Osteoblast (primary cell): Measurements from ENCODE around the gene RPL9. TPM values are rescaled to one million over a fixed set of nuclear protein-coding genes. Genes with fewer than 3 reads are reported as not detected.

Experiments
- DNase-seq: peaks from one replicate; pipeline ENCODE4 v3.0.0; 2011; ENCODE audit warnings: low spot score, mixed read lengths; ENCODE audit not compliant: insufficient read length; ENCODE audit errors: missing footprints
- H2AFZ ChIP-seq: 2 replicates; pipeline ENCODE4 v1.6.0; 2011; ENCODE audit warnings: mild to moderate bottlenecking, low read length
- H3K27ac ChIP-seq: 2 replicates; pipeline ENCODE4 v1.5.1; 2011; ENCODE audit warnings: mild to moderate bottlenecking, low read depth, low read length, moderate library complexity
- H3K27me3 ChIP-seq: 2 replicates; pipeline ENCODE4 v1.6.0; 2012; ENCODE audit warnings: mild to moderate bottlenecking, control low read depth, inconsistent platforms, low read length, moderate library complexity; ENCODE audit not compliant: insufficient read depth
- H3K36me3 ChIP-seq: 2 replicates; pipeline ENCODE4 v1.5.1; 2011; ENCODE audit warnings: mild to moderate bottlenecking, low read length, control low read depth, moderate library complexity; ENCODE audit not compliant: insufficient read depth
- H3K4me1 ChIP-seq: 2 replicates; pipeline ENCODE4 v1.5.1; 2011; ENCODE audit warnings: mild to moderate bottlenecking, low read length, control low read depth, moderate library complexity; ENCODE audit not compliant: insufficient read depth
- H3K4me2 ChIP-seq: 2 replicates; pipeline ENCODE4 v1.6.0; 2011; ENCODE audit warnings: mild to moderate bottlenecking, low read length; ENCODE audit not compliant: insufficient read depth
- H3K4me3 ChIP-seq: fragments of 200-600 bp; sonication (generic); 3 replicates; pipeline ENCODE4 v1.5.1; 2012; ENCODE audit warnings: mild to moderate bottlenecking, low read length, inconsistent platforms; ENCODE audit not compliant: insufficient read depth
- H3K79me2 ChIP-seq: 2 replicates; pipeline ENCODE4 v1.6.0; 2012; ENCODE audit warnings: mild to moderate bottlenecking, low read length, control low read depth, inconsistent platforms; ENCODE audit not compliant: insufficient read depth
- H3K9me3 ChIP-seq: 2 replicates; pipeline ENCODE4 v1.5.1; 2011; ENCODE audit warnings: low read depth, low read length, control low read depth
- H4K20me1 ChIP-seq: 2 replicates; pipeline ENCODE4 v1.6.0; 2012; ENCODE audit warnings: mild to moderate bottlenecking, low read length, control low read depth; ENCODE audit not compliant: insufficient read depth
- CTCF ChIP-seq: IDR thresholded peaks from 2 replicates; pipeline ENCODE4 v1.5.1; 2011; ENCODE audit warnings: mild to moderate bottlenecking, low read depth, low read length, moderate library complexity; ENCODE audit errors: extremely low read depth
- total RNA-seq: library from RNA; depleted of rRNA; stranded (reverse); fragments of >200 nt; gene quantifications from 2 replicates; pipeline ENCODE4 v1.2.3, GENCODE V29; 2012

Gene RPL9
- total RNA-seq, 1 donor: 1,561 TPM

- Histone ChIP-seq H3K27ac (no peak overlapping the region), H3K36me3 (peaks cover 12% of the 10 kb centered on the region), H3K4me1 (peaks cover 15% of the 10 kb centered on the region), H3K4me3 (no peak overlapping the region), H3K27me3 (no peaks in the 10 kb centered on the region), H4K20me1 (no peaks in the 10 kb centered on the region), H3K79me2 (no peaks in the 10 kb centered on the region), H3K9me3 (no peaks in the 10 kb centered on the region), H3K4me2 (no peak overlapping the region), H2AFZ (no peak overlapping the region)
- TF ChIP-seq CTCF: no peak
- no peak for DNase-seq
Observed at GRCh38 chr4:39472396-39472795, 13.7 kb upstream of the RPL9 start.

GRCh38 chr4:39470402-39470801 is 11.7 kb upstream of the RPL9 start:
- Histone ChIP-seq H3K79me2 (no peaks in the 10 kb centered on the region), H3K27ac (no peak overlapping the region), H3K4me1 (peaks cover under 1% of the 10 kb centered on the region), H3K9me3 (no peaks in the 10 kb centered on the region), H3K4me3 (no peak overlapping the region), H3K4me2 (no peak overlapping the region), H3K36me3 (peaks cover 15% of the 10 kb centered on the region), H4K20me1 (no peaks in the 10 kb centered on the region), H3K27me3 (no peaks in the 10 kb centered on the region), H2AFZ (no peak overlapping the region)
- no peak for TF ChIP-seq CTCF
- no peak for DNase-seq

GRCh38 chr4:39469429-39470077 is 10.8 kb upstream of the RPL9 start:
- Histone ChIP-seq H3K36me3 (peaks cover 15% of the 10 kb centered on the region), H3K27ac (peak overlapping the region; percentile 34), H3K9me3 (no peaks in the 10 kb centered on the region), H3K4me3 (no peak overlapping the region), H3K4me2 (no peak overlapping the region), H3K27me3 (no peaks in the 10 kb centered on the region), H2AFZ (peak overlapping the region; percentile 67), H3K79me2 (no peaks in the 10 kb centered on the region), H4K20me1 (no peaks in the 10 kb centered on the region), H3K4me1 (peaks cover 7% of the 10 kb centered on the region)
- DNase-seq: peak; percentile 90
- TF ChIP-seq CTCF: peak; percentile 98

GRCh38 chr4:39467464-39467863 is 8.7 kb upstream of the RPL9 start:
- no peak for DNase-seq
- Histone ChIP-seq H3K27ac (no peak overlapping the region), H3K4me1 (peaks cover 7% of the 10 kb centered on the region), H3K36me3 (peaks cover 16% of the 10 kb centered on the region), H3K4me2 (no peak overlapping the region), H2AFZ (no peak overlapping the region), H3K27me3 (no peaks in the 10 kb centered on the region), H3K79me2 (no peaks in the 10 kb centered on the region), H3K9me3 (no peaks in the 10 kb centered on the region), H3K4me3 (no peak overlapping the region), H4K20me1 (no peaks in the 10 kb centered on the region)
- TF ChIP-seq CTCF: no peak
